OCI-LY3 (cell line): ENCODE results near the gene RASGRP4.
"Not testable (repeated sequence)": the region's sequence is repeated elsewhere in the genome, so short reads cannot be mapped to it uniquely, and the experiment has no call there.

ENCODE experiments used
- H2AFZ ChIP-seq: fragments of 200-600, 300-600 bp; shearing (Covaris generic); 2 replicates; pipeline ENCODE4 v1.6.0; 2014; ENCODE audit warnings: antibody characterized with exemption, low read depth, low read length
- H3K27ac ChIP-seq: fragments of 200-600, 300-600 bp; sonication (generic); 2 replicates; pipeline ENCODE4 v1.5.1; 2014; ENCODE audit warnings: mild to moderate bottlenecking, low read length, moderate library complexity, mixed read lengths
- H3K27me3 ChIP-seq: fragments of 200-600, 300-600 bp; sonication (generic); 2 replicates; pipeline ENCODE4 v1.6.1; 2014; ENCODE audit warnings: low read depth, low read length, mixed read lengths
- H3K36me3 ChIP-seq: fragments of 200-600, 300-600 bp; sonication (generic); replicated peaks from 2 replicates; pipeline ENCODE3; 2014; ENCODE audit warnings: low read depth, low read length, mixed read lengths
- H3K4me1 ChIP-seq: fragments of 300-600, 200-600 bp; sonication (generic); 2 replicates; pipeline ENCODE4 v1.6.1; 2014; ENCODE audit warnings: low read length, mixed read lengths
- H3K4me2 ChIP-seq: fragments of 200-600, 300-600 bp; sonication (generic); 2 replicates; pipeline ENCODE4 v1.6.1; 2014; ENCODE audit warnings: low read length, mixed read lengths
- H3K4me3 ChIP-seq: fragments of 300-600, 200-600 bp; sonication (generic); 2 replicates; pipeline ENCODE4 v1.5.1; 2014; ENCODE audit warnings: antibody characterized with exemption, mild to moderate bottlenecking, low read length, moderate library complexity
- H3K79me2 ChIP-seq: fragments of 300-600, 200-600 bp; shearing (Covaris generic); 2 replicates; pipeline ENCODE4 v1.6.1; 2014; ENCODE audit warnings: mild to moderate bottlenecking, low read length, mixed read lengths
- H3K9ac ChIP-seq: fragments of 300-600, 200-600 bp; shearing (Covaris generic); 2 replicates; pipeline ENCODE4 v1.6.0; 2014; ENCODE audit warnings: mild to moderate bottlenecking, low read length, moderate library complexity
- H3K9me3 ChIP-seq: fragments of 200-600, 300-600 bp; shearing (Covaris generic); 2 replicates; pipeline ENCODE4 v1.6.1; 2014; ENCODE audit warnings: low read length, mixed read lengths; ENCODE audit not compliant: insufficient read depth
- H4K20me1 ChIP-seq: fragments of 200-600, 300-600 bp; sonication (generic); 2 replicates; pipeline ENCODE4 v1.6.1; 2016; ENCODE audit warnings: low read length, mixed read lengths; ENCODE audit not compliant: insufficient read depth
- CTCF ChIP-seq: fragments of 200-600, 300-600 bp; sonication (generic); IDR thresholded peaks from 2 replicates; pipeline ENCODE4 v1.5.1; 2014; ENCODE audit warnings: antibody characterized with exemption, low read length, low read depth
- EZH2phosphoT487 ChIP-seq: fragments of 200-600 bp; shearing (Covaris generic); IDR thresholded peaks from 2 replicates; pipeline ENCODE4 v1.6.1; 2018; ENCODE audit warnings: antibody characterized with exemption, mixed run types, low read depth

Gene RASGRP4

GRCh38 chr19:38417146-38417543 lies 8.9 kb downstream of the RASGRP4 start:
- Histone ChIP-seq H3K4me2 (peak overlapping the region; percentile 70), H3K36me3 (peaks cover 63% of the 10 kb centered on the region), H3K4me3 (peak overlapping the region; percentile 66), H3K9ac (no peak overlapping the region; the same call in 1 of the 2 replicates), H3K4me1 (peaks cover 35% of the 10 kb centered on the region), H3K27me3 (no peaks in the 10 kb centered on the region), H3K27ac (peak overlapping the region; percentile 36), H3K79me2 (no peaks in the 10 kb centered on the region), H4K20me1 (0 out of 2 replicates have a peak, but pooled peaks cover 4% of the 10 kb centered on the region), H2AFZ (no peak overlapping the region), H3K9me3 (no peaks in the 10 kb centered on the region)
- TF ChIP-seq EZH2phosphoT487 (no peak), CTCF (no peak)

- Histone ChIP-seq H4K20me1 (no peaks in the 10 kb centered on the region), H3K4me1 (peaks cover 18% of the 10 kb centered on the region), H3K36me3 (peaks cover 67% of the 10 kb centered on the region), H3K79me2 (no peaks in the 10 kb centered on the region), H3K27me3 (no peaks in the 10 kb centered on the region), H2AFZ (no peak overlapping the region), H3K9ac (no peak overlapping the region), H3K27ac (no peak overlapping the region), H3K4me2 (no peak overlapping the region), H3K9me3 (no peaks in the 10 kb centered on the region), H3K4me3 (no peak overlapping the region)
- TF ChIP-seq CTCF: no peak
- TF ChIP-seq EZH2phosphoT487: no peak
Observed at GRCh38 chr19:38413416-38413815, 12.6 kb downstream of the RASGRP4 start.

- no peak overlapping the region for H3K4me2 ChIP-seq
- no peak overlapping the region for H3K27ac ChIP-seq
- H3K4me3 ChIP-seq: no peak overlapping the region
- no peak overlapping the region for H2AFZ ChIP-seq
- TF ChIP-seq CTCF (no peak), EZH2phosphoT487 (no peak)
- no peaks in the 10 kb centered on the region for H3K27me3 ChIP-seq
- no peaks in the 10 kb centered on the region for H3K79me2 ChIP-seq
- peaks cover 64% of the 10 kb centered on the region for H3K36me3 ChIP-seq
- H3K4me1 ChIP-seq: peaks cover 13% of the 10 kb centered on the region
- no peak overlapping the region for H3K9ac ChIP-seq
- no peaks in the 10 kb centered on the region for H4K20me1 ChIP-seq
- no peaks in the 10 kb centered on the region for H3K9me3 ChIP-seq
Observed at GRCh38 chr19:38412961-38413360, 13.1 kb downstream of the RASGRP4 start.

GRCh38 chr19:38412491-38412890 lies 13.5 kb downstream of the RASGRP4 start:
- H3K4me3 ChIP-seq: no peak overlapping the region
- no peaks in the 10 kb centered on the region for H3K27me3 ChIP-seq
- TF ChIP-seq EZH2phosphoT487: no peak
- TF ChIP-seq CTCF: no peak
- H3K4me1 ChIP-seq: peaks cover 8% of the 10 kb centered on the region
- no peak overlapping the region for H3K27ac ChIP-seq
- H3K4me2 ChIP-seq: no peak overlapping the region
- H3K79me2 ChIP-seq: no peaks in the 10 kb centered on the region
- no peak overlapping the region for H2AFZ ChIP-seq
- H3K9me3 ChIP-seq: no peaks in the 10 kb centered on the region
- no peaks in the 10 kb centered on the region for H4K20me1 ChIP-seq
- no peak overlapping the region for H3K9ac ChIP-seq
- H3K36me3 ChIP-seq: peaks cover 67% of the 10 kb centered on the region

- not testable (repeated sequence) for H3K4me1 ChIP-seq, H3K27ac ChIP-seq, H3K9me3 ChIP-seq, H2AFZ ChIP-seq, H4K20me1 ChIP-seq, H3K79me2 ChIP-seq, H3K9ac ChIP-seq, H3K4me2 ChIP-seq, H3K27me3 ChIP-seq, H3K4me3 ChIP-seq
- peaks cover 65% of the 10 kb centered on the region for H3K36me3 ChIP-seq
Observed at GRCh38 chr19:38411898-38412297, 14.1 kb downstream of the RASGRP4 start.
